ENCODE results near the gene TMEM60.
"Not testable (repeated sequence)": the region's sequence is repeated elsewhere in the genome, so short reads cannot be mapped to it uniquely, and the experiment has no call there.

TMEM60 gene

DNA sequence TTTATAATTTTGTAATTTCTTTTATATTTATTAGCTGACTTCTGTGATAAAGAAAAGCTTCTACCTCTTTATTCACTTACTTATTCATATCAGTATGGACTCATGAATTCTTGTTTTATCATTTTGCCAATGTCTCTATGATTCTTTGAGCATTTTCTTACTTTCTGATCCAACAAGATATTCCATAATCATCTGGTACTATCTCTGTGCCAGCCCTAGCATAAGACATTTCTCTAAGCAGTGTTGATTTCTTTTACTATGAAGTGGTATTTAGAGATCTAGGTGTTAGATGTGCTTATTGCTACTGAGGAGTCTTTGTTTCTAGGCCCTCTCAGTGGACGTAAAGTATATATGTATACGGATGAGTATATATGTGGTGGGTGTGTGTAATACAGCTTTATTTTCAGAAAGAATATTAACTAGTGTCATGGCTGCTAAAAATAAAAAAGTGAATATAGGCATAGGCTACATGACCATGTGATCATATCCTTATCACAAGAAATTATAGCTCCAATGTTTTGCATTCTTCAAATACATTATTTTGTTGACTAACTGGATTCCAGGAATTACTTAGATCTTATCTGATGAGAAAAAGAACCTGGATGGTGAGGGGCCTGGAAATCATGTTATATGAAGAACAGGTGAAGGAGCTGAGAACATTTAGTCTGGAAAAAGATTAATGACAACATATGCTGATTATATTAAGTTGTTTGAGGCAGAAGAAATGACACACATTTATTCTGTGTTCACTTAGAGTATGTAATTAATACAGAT lies 13.5 kb upstream of the TMEM60 start:
- no peak for DNase-seq (ENCODE audit: low read depth)

- DNase-seq (ENCODE audit: low read depth): no peak
These were observed 10.3 kb upstream of the TMEM60 start for GRCh38 chr7:77808517-77808916.

- DNase-seq (ENCODE audit: low read depth): no peak
These were observed 8.2 kb upstream of the TMEM60 start for GRCh38 chr7:77806425-77806824.

DNA sequence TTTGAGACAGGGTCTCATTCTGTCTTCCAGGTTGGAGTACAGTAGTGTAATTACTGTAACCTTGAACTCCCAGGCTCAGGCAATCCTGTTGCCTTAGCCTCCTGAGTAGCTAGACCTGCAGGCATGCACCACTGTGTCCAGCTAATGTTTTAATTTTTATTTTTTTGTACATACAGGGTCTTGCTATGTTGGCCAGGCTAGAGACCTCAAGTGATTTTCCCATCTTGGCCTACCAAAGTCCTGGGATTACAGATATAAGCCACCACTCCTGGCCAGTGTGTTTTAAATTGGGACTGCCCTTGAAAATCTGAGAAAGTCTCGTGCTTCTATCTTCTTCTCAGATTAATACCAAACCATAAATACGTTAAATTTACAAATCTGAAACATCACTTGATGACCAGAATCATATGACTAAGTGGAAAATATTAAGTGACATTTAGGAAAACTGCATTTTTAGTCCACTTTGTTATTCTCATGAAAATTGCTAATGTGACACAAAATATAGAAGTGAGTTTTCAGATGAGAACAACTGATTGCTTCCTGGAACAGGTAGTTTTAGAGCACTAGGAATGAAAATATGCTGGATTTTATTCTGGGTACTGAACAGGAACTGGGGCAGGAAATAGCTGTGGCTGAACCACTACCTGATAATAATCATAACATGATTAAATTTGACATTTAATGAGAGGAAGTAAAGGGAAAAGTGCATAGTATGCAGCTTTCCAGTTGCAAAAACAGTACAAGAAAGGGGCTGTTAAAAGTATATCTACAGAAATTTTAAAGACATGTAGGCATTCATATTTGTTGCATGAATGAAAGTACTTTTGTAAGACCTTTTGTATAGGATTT lies 4.5 kb upstream of the TMEM60 start:
- DNase-seq (ENCODE audit: low read depth): no peak

DNA sequence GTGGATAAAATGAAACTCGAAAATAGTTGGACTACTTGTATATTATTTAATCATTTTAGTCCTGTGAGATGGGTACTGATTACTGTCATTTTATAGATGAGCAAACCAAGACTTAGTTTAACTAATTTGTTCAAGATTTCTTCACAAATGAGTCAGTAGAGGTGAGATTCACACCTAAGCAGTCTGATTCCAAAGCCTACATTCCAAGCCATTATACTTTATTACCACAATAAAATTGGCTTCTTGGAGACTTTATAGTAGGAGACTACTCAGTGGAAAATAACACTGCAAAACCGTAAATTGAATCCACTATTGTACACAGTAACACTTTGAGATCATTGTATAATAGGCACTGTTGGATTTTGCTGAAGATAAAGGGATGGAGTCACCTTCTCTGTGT lies 2.5 kb upstream of the TMEM60 start:
- DNase-seq (ENCODE audit: low read depth): no peak

- no peak for DNase-seq (ENCODE audit: low read depth)
These were observed 1.9 kb upstream of the TMEM60 start for GRCh38 chr7:77800158-77800557.

GRCh38 chr7:77799078-77799964 lies 1.1 kb upstream of the TMEM60 start:
- DNase-seq (ENCODE audit: low read depth): no peak

GRCh38 chr7:77797734-77798393 lies 370 bp downstream of the TMEM60 start:
- peak; percentile 9 for DNase-seq (ENCODE audit: low read depth)

GRCh38 chr7:77796960-77797359 lies 1.3 kb downstream of the TMEM60 start:
- DNase-seq (ENCODE audit: low read depth): no peak

DNA sequence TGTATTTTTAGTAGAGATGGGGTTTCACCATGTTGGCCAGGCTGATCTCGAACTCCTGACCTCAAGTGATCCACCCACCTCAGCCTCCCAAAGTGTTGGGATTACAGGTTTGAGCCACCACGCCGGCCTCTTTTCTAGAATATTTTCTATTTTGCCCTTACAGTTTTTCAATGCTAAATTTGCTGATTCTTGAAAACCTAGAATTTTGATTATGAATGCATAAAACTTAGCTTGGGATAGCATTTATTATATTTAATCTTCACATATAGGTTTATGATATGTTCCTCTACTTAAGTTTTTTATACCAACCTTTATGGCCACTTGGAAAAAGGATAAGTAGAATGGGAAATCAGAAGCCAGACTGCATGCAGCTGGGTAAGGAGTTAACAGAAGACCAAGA lies 2.1 kb downstream of the TMEM60 start:
- no peak for DNase-seq (ENCODE audit: low read depth)

GRCh38 chr7:77794000-77794399 lies 4.2 kb downstream of the TMEM60 start:
- DNase-seq (ENCODE audit: low read depth): no peak

DNA sequence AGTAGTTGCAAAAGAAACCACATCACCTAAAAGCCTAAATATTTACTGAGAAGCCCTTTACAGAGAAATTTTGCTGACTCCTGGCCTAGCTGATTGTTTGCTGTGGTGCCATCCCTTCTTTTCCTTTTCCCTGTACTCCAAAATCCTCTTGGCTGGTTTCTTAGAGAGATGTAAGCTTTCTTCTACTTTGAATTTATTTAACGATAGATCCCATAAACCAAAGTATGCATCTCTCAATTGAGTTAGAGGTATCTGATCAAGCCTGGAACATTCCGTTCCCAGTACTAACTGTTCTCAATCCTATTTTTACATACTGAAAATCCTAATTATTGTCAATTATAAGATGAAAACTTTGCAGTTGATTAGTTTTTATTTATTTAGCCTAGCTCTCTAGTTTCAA lies 6.3 kb downstream of the TMEM60 start:
- no peak for DNase-seq (ENCODE audit: low read depth)

- no peak for DNase-seq (ENCODE audit: low read depth)
These were observed 6.9 kb downstream of the TMEM60 start for GRCh38 chr7:77791336-77791735.

GRCh38 chr7:77788327-77788902 lies 9.8 kb downstream of the TMEM60 start:
- DNase-seq (ENCODE audit: low read depth): no peak

DNA sequence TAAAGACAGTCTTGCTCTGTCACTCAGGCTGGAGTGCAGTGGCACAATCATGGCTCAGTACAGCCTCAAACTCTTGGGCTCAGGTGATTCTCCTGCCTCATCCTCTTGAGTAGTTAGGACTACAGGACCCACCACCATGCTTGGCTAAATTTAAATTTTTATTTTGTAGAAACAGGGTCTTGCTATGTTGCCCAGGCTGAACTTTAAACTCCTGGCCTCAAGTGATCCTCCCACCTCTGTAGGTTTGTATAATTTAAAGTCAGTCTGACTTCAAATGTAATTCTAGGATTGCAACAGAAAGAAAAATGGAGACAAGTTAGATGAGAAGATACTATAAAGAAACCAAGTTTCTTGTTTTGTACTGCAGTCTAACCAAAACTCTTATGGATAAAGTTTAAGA lies 11.5 kb downstream of the TMEM60 start:
- DNase-seq (ENCODE audit: low read depth): no peak

- DNase-seq (ENCODE audit: low read depth): no peak
These were observed 12.2 kb downstream of the TMEM60 start for GRCh38 chr7:77786018-77786417.

DNA sequence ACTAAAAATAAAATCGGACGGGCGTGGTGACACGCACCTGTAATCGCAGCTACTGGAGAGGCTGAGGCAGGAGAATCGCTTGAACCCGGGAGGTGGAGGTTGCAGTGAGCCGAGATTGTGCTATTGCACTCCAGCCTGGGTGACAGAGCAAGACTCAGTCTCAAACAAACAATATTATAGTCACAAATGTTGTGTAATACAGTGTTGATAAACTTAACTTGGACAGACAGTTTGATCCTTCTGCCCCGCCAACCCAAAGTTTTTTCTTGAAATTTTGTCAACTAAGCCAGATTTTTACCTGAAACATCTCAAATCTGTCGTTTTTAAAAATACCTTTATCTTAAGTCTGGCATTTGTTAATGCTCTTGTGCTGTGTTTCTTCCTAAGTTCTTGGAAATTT lies 13.8 kb downstream of the TMEM60 start:
- not testable (repeated sequence) for DNase-seq (ENCODE audit: low read depth)

GRCh38 chr7:77783545-77783944 lies 14.7 kb downstream of the TMEM60 start:
- DNase-seq (ENCODE audit: low read depth): no peak

- DNase-seq (ENCODE audit: low read depth): no peak
These were observed 15.1 kb downstream of the TMEM60 start for GRCh38 chr7:77783111-77783510.

GRCh38 chr7:77782383-77782782 lies 15.9 kb downstream of the TMEM60 start:
- DNase-seq (ENCODE audit: low read depth): no peak

DNA sequence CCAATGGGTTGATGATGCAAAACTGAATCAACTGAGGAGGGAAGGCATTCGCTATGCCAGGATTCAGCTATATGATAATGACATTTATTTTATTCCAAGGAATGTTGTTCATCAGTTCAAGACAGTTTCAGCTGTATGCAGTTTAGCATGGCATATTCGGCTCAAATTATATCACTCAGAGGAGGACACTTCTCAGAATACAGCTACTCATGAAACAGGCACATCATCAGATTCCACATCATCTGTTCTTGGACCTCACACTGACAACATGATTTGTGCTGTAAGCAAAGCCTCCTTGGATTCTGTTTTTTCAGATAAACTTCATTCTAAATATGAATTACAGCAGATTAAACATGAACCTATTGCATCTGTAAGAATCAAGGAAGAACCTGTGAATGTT lies 19.7 kb downstream of the TMEM60 start:
- no peak for DNase-seq (ENCODE audit: low read depth)

GRCh38 chr7:77771901-77772300 lies 26.3 kb downstream of the TMEM60 start:
- no peak for DNase-seq (ENCODE audit: low read depth)

All from stromal cell of bone marrow (primary cell).